Endometrium (tissue), 2 donors: ENCODE data around the gene SPAG7.

ENCODE experiments used
- FAIRE-seq: peaks from 2 replicates; lab custom pipeline; 2012; peaks lifted over from hg19 to GRCh38; lab: Jason Lieb, UNC
- donor health status: control.
- donor health status: control.

Gene SPAG7, protein sequence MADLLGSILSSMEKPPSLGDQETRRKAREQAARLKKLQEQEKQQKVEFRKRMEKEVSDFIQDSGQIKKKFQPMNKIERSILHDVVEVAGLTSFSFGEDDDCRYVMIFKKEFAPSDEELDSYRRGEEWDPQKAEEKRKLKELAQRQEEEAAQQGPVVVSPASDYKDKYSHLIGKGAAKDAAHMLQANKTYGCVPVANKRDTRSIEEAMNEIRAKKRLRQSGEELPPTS

DNA sequence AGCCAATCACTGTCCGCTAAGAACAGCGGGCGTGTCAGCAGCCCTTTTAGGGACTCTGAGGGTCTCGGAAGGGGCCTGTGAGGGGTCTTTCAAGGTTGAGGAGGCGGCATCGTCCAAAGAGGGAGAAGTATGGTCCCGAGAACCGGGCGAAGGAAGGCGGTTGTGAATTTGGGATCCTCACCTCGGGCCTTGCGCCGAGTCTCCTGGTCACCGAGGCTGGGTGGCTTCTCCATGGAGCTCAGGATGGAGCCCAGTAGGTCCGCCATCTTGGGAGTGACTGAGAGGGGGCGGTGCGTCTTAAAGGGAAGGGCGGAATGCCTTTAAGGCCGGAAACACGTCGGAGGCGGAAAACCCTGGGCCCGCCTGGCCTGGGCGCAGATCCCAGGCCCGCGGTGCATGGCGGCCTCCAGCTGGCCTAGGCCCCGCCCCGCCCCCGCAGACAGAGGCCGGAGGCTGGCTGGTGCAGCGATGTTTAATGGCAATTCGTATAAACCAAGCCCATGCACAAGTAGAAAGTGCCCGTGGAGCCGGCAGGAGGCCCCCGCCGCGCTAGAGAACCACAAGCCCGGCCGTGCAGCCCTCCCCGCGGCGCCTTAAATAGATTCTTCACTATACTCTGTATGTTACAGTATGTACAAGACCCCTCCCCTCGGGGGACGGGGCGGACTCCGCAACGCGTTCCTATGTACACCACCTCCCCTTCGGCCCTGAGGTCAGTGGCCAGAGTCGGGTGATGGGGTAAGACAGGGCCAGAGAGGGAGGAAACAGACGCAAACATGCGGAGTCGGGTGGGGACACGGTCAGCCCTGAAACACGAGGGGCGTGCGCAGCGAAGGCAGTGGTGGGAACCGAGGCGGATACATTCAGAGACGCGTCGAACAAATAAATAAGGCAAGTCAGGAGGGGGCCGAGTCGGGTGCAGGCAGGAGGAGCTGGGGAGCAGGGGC lies at the start of gene SPAG7:
TSS of gene SPAG7 (minus strand) at position 279 of the 947 bp plus-strand sequence. CDS start at position 266, 13 bp downstream.
- FAIRE-seq = no peak

DNA sequence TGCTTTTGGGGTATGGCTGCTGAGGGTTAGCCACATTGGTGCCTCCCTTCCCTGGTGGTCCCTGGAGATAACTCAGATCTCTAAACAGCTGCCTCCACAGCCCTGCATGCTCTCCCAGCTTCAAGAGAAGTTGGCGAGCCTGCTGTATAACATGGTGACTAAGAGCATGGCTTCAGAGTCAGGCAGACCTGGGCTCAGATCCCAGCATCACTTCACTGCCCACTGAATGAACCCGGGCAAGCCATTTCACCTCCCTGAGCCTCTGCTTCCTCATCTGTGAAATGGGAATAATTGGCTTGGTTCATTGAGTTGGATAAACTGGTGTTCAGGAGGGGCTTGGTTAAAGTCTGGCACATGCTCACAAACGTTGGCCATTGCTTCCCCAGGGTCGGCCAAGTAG lies 46.7 kb upstream of the SPAG7 start:
- no peak for FAIRE-seq

DNA sequence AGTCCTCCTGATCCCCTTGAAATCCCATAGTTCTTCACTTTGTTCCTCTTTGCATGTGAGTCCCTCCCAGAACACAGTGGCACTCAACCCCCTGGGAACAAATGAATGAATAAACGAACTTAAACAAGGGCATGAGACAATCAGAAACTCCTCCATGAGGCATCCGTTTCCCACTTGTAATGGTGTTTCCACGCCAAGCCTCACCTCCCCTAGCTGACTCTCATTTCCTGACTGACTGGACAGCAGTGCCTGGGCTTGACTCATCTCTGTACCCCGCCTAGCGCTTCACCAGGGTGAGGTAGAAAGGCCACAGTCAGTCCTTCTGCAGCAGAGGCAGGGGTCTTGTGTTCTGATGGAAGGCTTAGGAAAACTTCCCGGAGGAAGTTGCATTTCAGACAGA lies 44.3 kb upstream of the SPAG7 start:
- no peak for FAIRE-seq

DNA sequence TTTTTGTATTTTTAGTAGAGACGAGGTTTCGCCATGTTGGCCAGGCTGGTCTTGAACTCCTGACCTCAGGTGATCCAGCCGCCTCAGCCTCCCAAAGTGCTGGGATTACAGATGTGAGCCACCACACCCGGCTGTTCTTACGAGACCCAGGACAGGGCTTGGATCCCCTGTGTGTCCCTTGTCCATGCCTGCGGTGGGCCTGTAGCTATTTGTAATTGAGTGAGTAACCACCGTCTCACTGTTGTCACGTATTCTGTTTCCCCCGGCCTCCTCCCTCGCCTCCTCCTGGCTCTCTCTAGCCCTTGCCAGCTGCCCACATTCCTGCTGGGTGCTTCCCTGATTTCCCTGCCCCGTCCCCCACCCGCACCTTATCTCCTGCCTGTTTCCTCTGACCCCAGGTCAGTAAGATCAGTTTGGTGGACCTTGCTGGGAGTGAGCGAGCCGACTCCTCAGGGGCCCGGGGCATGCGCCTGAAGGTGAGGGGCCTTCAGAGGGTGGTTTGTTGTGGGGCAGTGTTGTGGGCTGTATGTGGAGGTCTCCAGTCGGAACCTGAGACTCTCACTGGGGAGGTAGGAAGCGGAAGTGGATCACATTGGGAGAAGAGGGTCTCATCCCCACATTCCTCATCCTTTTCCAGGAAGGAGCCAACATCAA lies 35.7 kb upstream of the SPAG7 start:
- FAIRE-seq = no peak

DNA sequence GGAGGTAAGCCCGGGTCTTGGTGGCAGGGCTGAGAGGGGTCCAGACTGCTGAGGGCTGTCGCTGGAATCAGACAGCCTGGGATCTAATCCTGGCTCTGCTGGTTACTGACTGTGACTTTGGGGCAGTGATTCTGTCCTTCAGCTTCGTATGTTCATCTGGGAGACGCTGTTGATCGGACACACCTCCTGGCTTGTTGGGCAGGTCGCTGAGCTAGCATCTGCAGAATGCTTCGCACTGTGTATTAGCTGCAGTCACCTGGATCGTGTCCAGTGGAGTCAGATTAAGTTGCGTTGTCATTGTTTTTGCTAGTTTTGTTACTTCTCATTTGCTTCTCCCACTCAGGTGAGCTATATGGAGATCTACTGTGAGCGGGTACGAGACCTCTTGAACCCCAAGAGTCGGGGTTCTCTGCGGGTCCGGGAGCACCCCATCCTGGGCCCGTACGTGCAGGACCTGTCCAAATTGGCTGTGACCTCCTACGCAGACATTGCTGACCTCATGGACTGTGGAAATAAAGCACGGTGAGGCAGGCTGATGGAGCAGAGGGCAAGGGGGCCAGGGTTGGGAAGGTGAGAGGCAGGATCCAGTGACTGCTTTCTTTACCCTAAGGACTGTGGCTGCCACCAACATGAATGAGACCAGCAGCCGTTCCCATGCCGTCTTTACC lies 34.6 kb upstream of the SPAG7 start:
- no peak for FAIRE-seq

DNA sequence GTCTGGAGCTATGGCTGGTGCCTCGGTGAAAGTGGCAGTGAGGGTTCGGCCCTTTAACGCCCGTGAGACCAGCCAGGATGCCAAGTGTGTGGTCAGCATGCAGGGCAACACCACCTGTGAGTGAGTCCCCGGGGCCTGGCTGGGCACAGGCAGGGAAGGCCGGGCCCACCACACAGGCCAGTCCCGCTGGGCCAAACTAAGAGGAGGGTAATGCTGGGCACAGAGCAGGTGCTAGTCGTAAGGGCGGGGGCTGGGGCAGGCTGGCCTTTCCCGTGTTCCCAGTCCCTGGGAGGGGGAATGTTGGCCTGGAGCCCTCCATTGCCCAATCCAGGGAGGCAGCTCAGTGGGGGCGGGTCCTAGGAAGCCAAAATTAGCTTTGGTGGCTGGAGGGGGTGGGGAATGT lies 32.6 kb upstream of the SPAG7 start:
- no peak for FAIRE-seq

DNA sequence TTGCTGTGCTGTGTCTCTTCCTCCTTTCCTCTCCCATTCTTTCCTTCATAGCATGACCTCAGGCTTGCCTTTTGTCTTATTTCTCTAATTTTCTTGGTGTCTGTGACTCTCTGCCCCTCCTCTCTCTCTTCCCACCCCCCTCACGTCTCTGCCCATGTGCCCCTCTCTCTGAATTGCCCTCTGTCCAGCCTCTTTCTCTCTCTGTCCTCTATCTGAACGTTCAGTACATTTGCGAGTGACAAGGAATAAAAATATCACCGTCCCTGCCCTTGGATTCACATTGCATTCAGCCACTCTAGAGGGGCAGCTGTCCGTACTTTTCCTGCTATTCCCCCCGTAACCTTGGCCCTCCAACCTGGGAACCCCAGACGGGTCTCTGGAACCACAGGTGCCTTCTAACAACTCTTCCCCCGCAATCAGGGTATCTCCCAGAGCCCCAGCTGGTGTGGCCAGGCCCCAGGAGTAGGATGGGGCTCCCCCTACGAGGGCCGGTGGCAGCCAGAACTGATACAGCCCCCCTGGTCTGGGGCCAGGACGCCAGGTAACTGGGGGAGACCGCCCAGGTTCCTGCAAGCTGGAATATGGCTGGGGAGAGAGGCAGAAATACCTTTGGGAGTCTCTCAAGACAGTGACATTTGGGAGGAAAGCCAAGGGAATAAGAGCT lies 31.9 kb upstream of the SPAG7 start:
- no peak for FAIRE-seq

DNA sequence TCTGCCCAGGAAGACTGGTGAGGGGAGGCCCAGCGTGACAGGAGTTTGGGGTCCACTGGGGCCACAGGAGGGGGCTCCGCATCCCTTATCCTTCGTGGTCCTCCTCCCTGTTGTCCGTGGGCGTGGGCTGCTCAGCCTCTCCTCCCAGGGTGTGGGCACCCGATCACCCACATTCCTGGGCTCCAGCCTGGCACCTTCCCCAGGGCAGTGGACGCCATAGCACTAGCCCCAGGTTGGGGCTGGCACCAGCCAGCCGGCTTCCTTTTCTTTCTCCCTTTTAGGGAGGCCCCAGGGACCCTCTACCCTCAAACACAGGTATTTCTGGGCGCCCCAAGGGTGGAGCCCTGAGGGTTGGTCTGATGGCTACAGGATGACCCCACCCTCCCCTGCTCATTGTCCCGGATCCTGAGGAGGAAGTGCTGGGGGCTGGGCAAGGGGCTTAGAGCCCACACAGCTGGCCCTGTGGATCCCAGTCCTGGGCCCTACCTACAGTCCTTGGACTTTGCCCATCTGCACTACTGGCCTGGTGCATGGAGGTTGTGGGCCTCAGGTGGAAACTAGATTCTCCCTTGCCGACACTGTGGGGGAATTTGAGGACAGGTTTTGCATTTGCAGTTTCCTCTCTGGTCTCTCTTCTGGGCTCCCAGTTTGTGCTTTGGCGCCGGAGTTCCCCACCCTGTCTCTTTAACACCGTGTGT lies 31.3 kb upstream of the SPAG7 start:
- FAIRE-seq = no peak

DNA sequence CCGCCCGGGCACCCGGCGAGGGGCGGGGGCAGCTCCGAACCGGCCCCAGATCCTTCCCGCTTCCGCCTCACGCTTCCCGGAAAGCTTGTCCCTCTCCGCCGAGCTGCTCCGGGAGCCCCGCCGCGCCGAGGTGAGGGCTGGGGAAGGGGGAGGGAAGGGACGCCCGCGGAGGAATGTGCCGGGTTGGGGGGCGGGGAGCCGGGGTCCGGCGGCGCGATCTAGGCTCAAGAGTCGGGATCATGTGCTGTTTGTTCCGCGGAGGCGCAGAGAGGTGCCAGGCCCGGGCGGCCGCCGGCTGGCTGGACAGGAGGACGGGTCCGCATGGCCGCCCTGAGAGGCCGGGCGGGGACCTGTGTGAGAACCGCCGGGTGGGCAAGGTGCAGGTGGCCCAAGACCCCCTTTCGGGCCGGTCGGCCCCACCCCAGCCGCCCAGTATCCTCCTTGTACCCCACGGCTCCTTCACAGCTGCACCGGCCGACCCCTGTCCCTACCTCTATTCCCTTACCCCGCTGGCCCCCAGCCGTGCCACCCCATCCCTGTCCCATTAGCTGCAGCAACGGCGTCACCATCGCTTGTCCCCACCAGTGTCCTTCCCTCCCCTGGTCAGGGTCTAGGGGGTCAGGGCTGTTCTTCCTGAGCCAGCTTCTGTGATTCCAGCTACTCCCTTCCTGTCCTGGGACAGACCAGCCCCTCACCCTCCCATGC lies 30.6 kb upstream of the SPAG7 start:
- no peak for FAIRE-seq

DNA sequence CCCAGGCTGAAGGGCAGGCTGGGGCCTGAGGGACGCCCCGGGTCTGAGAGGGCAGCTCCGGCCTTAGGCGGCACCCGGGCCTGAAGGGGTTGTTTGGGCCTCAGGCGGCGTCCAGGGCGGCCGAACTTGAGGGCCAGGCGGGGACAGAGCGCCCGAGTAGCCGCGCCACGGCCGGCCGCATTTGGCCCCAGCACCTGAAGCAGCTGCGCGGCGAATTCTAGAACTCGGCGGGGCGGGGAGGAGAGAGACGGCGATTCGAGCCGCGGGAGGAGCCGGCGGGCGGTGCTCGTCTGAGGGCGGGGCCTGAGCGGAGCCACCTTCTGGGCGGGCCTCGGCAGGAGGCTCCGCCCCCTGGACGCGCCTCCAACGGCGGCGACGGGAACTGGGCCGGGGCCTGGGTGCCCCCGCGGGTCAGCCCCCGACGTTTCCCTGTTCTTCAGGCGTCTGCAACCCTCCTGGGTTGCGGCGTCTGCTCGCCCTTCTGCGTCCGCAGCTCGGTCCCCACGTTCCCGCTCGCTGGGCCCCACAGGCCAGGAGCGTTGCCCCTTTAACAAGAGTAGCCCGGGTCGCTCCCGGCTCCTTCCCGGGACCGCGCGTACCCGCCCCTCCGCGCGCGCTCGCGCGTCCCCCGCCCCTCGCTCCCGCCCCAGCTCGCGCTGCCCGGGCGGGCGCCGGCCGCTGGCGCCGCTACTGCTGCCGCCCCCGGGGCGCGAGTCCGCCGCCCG lies 29.8 kb upstream of the SPAG7 start, which contains the start of the genes INCA1 and KIF1C:
TSS of gene INCA1 (minus strand) at position 221 of the 725 bp plus-strand sequence. CDS start 3,085 bp downstream, outside the sequence.
TSS of gene KIF1C (plus strand) at position 649 of the 725 bp plus-strand sequence. CDS start 2,297 bp downstream, outside the sequence.
- FAIRE-seq = no peak

DNA sequence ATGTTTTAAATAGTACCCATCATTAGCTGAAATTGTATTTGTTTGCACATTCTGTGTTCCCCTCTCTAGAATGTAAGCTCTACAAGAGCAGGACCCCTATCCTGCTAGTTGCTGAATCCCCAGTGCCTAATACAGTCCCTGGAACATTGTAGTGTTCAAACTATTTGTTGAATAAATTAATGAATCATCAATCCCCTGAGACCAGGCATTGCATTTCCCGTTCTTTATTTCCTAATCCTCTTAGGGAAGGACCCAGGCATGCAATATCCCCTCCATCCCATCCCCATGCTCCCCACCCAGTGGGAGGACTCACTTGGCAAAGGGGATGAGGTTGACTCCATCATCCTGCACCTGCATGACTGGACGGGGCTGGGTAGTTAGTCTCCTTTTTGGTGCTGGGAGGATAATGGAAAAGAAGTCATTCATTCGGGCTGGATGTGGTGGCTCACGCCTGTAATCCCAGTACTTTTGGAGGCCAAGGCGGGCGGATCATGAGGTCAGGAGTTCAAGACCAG lies 26.5 kb upstream of the SPAG7 start:
- FAIRE-seq = no peak

DNA sequence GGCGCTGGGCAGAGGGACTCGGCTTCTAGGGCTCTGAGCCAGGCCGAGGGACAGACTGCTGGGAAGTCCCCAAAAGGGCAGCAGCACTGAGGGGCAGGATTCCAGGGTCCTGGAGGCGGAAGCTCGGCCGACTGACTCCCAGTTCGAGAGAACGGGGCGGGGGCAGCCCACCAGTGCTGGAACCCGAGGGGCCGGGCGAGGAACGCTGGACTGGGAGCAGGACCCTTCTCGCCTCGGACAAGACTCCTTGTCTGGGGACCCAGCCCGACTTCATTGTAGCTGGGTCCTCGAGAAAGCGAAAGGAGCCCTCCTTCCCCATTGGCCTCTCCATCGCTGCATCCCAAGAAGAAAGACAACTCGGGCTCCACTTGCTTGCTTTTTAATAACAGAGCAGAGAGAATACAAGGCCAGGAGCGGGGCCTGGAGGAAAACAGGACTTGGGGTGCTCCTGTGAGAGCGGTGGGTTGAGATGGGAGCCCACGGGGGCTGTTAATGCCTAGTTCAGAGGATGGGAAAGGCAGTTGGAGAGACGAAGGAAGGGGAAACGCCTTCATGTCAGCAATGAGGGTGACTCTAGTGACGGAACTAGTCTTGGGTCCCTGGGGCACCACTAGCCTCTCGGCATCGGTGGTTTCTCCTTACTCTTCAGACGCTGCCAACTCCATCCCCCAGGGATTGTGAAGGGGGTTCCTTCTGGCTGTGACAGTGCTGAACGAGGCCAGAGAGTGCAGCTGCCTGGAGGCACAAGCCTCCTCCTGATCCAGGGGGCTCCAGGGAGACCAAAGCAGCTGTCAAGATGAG lies 20.4 kb upstream of the SPAG7 start:
- FAIRE-seq = no peak

DNA sequence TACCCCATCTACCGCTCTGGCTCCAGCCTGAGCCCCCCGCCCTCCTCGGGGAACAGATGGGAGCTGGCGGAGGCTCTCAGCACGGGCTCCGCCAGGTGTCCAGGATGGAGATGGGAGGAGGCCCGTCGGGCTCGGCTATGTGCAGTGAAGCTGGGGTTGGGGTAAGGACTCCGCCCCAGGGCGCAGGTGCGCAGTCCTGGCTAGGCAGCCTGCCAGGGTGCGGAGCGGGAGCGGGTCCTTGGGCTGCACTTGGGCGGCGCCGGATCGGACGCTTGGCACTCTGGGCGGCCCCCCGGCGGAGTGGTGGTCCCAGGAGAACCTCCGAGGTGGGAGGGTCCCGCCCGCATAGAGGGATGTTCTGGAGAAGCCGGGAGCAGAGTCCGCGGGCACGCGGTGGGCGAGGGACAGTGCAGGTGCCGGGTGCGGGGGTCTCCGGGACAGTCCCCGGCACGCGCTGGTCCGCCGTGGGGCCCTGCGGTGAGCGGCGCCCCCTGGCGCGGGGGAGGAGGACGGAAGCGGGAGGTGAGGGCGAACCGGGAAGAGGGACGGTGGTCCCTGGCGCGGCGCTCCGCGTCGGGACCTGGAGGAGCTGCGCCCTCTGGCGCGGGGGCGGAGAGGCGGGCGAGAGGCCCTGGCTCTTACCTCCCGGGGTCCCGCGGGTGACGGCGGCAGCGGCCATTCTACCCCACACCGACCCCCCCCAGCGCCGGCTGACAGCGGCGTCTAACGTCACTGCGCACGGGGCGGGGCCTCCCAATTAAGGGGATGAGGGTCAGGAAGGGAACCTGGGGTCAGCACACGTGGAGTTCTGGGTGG lies 19.5 kb upstream of the SPAG7 start, which contains the start of gene CAMTA2:
TSS of gene CAMTA2 (minus strand) at position 725 of the 816 bp plus-strand sequence. CDS start 1,453 bp downstream, outside the sequence.
- no peak for FAIRE-seq

DNA sequence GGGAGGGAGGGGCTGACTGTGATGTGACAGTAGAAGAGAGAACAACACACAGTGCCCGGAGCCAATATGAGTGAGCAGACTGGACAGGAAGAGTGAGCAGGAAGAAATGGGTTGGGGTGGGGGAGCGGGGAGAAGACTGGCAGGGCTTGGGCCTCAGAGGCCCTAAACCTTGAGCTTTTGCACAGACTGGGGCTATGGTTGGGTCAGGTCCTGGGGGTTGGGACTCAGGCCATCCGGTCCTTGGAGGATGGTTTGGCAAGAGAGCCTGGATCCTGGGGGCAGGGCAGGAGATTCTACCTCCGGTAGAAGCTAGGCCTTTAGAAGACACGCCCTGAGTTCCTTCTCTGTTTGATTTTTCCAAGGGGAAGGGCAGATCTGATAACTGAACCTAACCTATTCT lies 18.8 kb upstream of the SPAG7 start:
- FAIRE-seq = no peak

DNA sequence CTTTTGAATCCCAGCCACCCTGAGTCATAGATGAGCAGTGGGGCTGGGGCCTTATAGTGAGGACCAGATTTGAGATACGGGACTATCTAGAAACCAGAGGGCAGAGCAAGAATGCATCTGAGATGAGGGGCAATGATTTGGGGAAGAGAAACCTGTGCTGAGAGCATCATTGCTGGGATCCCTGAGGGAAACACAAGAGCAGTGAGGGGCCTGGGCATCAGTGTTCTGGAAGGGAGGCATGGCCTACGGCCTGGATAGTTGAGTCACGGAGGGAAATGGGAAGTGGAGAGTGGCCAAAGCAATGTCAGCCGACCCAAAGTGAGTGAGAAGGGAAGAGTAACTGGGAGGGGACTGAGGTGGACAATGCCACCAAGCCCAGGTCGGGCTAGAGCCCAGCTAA lies 14.7 kb upstream of the SPAG7 start:
- FAIRE-seq = no peak

DNA sequence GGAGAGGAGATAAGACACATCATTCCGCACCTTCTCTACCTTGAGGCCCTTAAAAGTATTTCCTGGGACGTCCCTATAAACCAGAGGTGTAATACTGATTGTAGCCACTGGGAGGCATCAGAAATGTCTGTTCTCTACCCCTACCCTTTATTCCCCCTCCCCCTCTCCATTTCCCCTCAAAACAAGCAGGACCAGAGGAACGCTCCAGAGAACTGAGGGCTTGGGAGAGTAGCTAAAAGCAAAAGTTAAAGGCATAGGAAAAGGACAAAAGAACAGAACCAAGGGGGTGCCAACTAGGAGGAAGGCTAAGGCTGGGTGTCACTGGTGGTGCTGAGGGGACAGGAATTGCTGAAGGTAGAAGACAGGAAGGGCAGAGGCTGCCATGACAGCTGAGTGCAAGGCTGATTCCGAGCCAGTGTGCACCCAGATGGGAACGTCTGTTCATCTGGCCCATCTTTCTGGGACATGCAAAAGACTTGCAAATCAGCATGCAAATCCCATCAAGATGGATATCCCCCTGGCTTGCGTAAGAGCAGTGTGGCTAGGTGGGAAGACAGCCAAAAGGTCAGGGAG lies 13.1 kb upstream of the SPAG7 start:
- FAIRE-seq = no peak

DNA sequence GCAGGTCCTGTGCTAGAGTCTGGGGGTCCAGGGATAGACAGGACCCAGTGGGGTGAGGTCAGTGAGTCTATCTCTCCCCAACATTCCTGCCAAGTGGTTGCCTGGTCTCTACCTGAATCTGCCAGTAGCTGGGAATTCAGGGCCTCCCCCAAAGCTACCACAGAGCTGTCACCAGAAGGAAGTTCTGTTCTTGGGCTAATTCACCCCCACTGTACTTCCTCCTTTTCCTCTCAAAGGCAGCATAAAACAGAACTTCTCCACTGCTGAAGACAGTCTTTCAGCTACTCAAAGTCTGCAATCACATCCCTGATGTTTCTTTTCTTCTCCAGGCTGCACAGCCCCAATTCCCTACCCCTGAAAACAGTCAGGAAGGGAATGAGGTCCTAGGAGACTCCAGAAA lies 11.1 kb upstream of the SPAG7 start:
- no peak for FAIRE-seq
